Endothelial cell of umbilical vein (primary cell): ENCODE results near the gene ITPKB. TPM values are rescaled to one million over a fixed set of nuclear protein-coding genes. Genes with fewer than 3 reads are reported as not detected.

ENCODE experiments used
- BruUV-seq: library from RNA; stranded (reverse); fragments of 400-500 nt; replicated peaks from 2 replicates; lab custom pipeline; 2021; lab: Mats Ljungman, UMichigan
- CTCF ChIA-PET: fragments of 300-600, 350-600 bp; sonication (Branson Sonifier 250); formaldehyde crosslinking; loops from one replicate; lab custom pipeline; 2021; ENCODE audit warnings: antibody characterized with exemption, inconsistent platforms; lab: Charles Lee
- POLR2A ChIA-PET: fragments of 300-600, 350-600 bp; sonication (Branson Sonifier 250); formaldehyde crosslinking; loops from one replicate; lab custom pipeline; 2021; ENCODE audit warnings: antibody characterized with exemption, inconsistent platforms; lab: Charles Lee
- DNase-seq: peaks from one replicate; pipeline ENCODE4 v3.0.0-alpha.2; 2011; ENCODE audit warnings: low read depth, low spot score
- FAIRE-seq: peaks from 2 replicates; lab custom pipeline; 2011; peaks lifted over from hg19 to GRCh38; lab: Jason Lieb, UNC
- H2AFZ ChIP-seq: 2 replicates; pipeline ENCODE4 v1.6.0; 2012; ENCODE audit warnings: low read depth, low read length, control low read depth, inconsistent platforms
- H3K27ac ChIP-seq: 2 replicates; pipeline ENCODE4 v1.5.1; 2011; ENCODE audit warnings: low read depth, mild to moderate bottlenecking, control low read depth, low read length, moderate library complexity; ENCODE audit not compliant: insufficient read depth
- H3K27me3 ChIP-seq, 2 experiments: 2 replicates each; pipeline versions ENCODE4 v1.6.0 to v1.6.1; 2011; ENCODE audit warnings: low read length in 2 of 2, mixed read lengths in 1 of 2; ENCODE audit not compliant: control insufficient read depth in 2 of 2, insufficient read depth in 2 of 2
- H3K36me3 ChIP-seq, 2 experiments: 2 replicates in 1 of 2; 3 replicates in 1 of 2; pipeline ENCODE4 v1.5.1; 2011; ENCODE audit warnings: low read length in 2 of 2, mild to moderate bottlenecking in 1 of 2, moderate library complexity in 1 of 2; ENCODE audit not compliant: control insufficient read depth in 2 of 2, insufficient read depth in 2 of 2; ENCODE audit errors: extremely low read depth in 1 of 2
- H3K4me1 ChIP-seq: 3 replicates; pipeline ENCODE4 v1.5.1; 2011; ENCODE audit warnings: mild to moderate bottlenecking, low read length; ENCODE audit not compliant: control insufficient read depth, insufficient read depth; ENCODE audit errors: extremely low read depth
- H3K4me2 ChIP-seq: 2 replicates; pipeline ENCODE4 v1.6.1; 2011; ENCODE audit warnings: low read length, control low read depth, mixed read lengths; ENCODE audit not compliant: insufficient read depth
- H3K4me3 ChIP-seq, 3 experiments: fragments of 200-600 bp in 1 of 3; sonication (generic), shearing (Covaris generic) in 1 of 3; replicated peaks in 1 of 3; 2 replicates each; pipeline ENCODE4 v1.5.1; 2011 to 2016; ENCODE audit warnings: control low read depth in 3 of 3, low read length in 3 of 3, mild to moderate bottlenecking in 2 of 3, inconsistent platforms in 1 of 3, low read depth in 1 of 3, moderate library complexity in 1 of 3; ENCODE audit not compliant: insufficient read depth in 1 of 3
- H3K79me2 ChIP-seq: 2 replicates; pipeline ENCODE4 v1.6.0; 2012; ENCODE audit warnings: low read length, inconsistent platforms; ENCODE audit not compliant: control insufficient read depth, insufficient read depth
- H3K9ac ChIP-seq: replicated peaks from 2 replicates; pipeline ENCODE3; 2011; ENCODE audit warnings: low read length, control low read depth; ENCODE audit not compliant: insufficient read depth; ENCODE audit errors: extremely low read depth
- H3K9me1 ChIP-seq: replicated peaks from 3 replicates; pipeline ENCODE4 v1.6.0; 2011; ENCODE audit warnings: mild to moderate bottlenecking, low read length; ENCODE audit not compliant: control insufficient read depth, insufficient read depth; ENCODE audit errors: extremely low read depth
- H3K9me3 ChIP-seq: replicated peaks from 2 replicates; pipeline ENCODE4 v1.5.1; 2012; ENCODE audit warnings: low read length, inconsistent platforms; ENCODE audit not compliant: control insufficient read depth, insufficient read depth
- H4K20me1 ChIP-seq: replicated peaks from 2 replicates; pipeline ENCODE3; 2011; ENCODE audit warnings: mild to moderate bottlenecking, low read length; ENCODE audit not compliant: control insufficient read depth, insufficient read depth; ENCODE audit errors: extremely low read depth
- EZH2 ChIP-seq: IDR thresholded peaks from 2 replicates; pipeline ENCODE4 v1.6.1; 2012; ENCODE audit warnings: borderline replicate concordance, low read depth, mild to moderate bottlenecking, moderate library complexity, low read length, inconsistent platforms; ENCODE audit not compliant: severe bottlenecking
- FOS ChIP-seq: IDR thresholded peaks from 2 replicates; pipeline ENCODE4 v1.6.1; 2011; ENCODE audit warnings: mild to moderate bottlenecking, low read length, moderate library complexity, borderline replicate concordance; ENCODE audit not compliant: insufficient read depth
- GATA2 ChIP-seq: IDR thresholded peaks from 2 replicates; pipeline ENCODE4 v1.7.0; 2011; ENCODE audit warnings: low read depth, mild to moderate bottlenecking, moderate library complexity, mixed read lengths, low read length; ENCODE audit not compliant: insufficient read length, insufficient read depth
- JUN ChIP-seq: IDR thresholded peaks from 2 replicates; pipeline ENCODE4 v1.6.1; 2011; ENCODE audit warnings: borderline replicate concordance, low read depth; ENCODE audit not compliant: insufficient read length, insufficient read depth
- MAX ChIP-seq: IDR thresholded peaks from 2 replicates; pipeline ENCODE4 v1.6.1; 2011; ENCODE audit not compliant: insufficient read depth, insufficient read length
- MYC ChIP-seq: IDR thresholded peaks from one replicate; pipeline ENCODE4 v1.6.1; 2011; ENCODE audit warnings: mild to moderate bottlenecking, low read depth, low read length
- POLR2A ChIP-seq: IDR thresholded peaks from 2 replicates; pipeline ENCODE4 v1.6.1; 2012; ENCODE audit warnings: low read depth, mild to moderate bottlenecking, control low read depth, low read length
- POLR2AphosphoS5 ChIP-seq: IDR thresholded peaks from 2 replicates; pipeline ENCODE4 v1.6.1; 2012; ENCODE audit warnings: low read depth, mild to moderate bottlenecking, control low read depth, low read length, moderate library complexity; ENCODE audit not compliant: insufficient read depth
- dilution Hi-C: fragments of 300-500 bp; cut with MboI; formaldehyde crosslinking; loops from one replicate; pipeline ENCODE4 v1.15.0; 2019; ENCODE audit warnings: low sequenced_read_pairs; ENCODE audit not compliant: extremely low pct_ligation_motif_present
- intact Hi-C: fragments of 100-400 bp; cut with micrococcal nuclease; formaldehyde crosslinking; loops from one replicate; pipeline ENCODE4 v1.10.0; 2022
- polyA plus RNA-seq, 4 experiments: library from polyadenylated mRNA; depleted of rRNA in 3 of 4; stranded (reverse) in 3 of 4; unstranded in 1 of 4; fragments of >200 nt; gene quantifications; 2 replicates each; pipeline versions ENCODE4 v1.2.1 to v1.2.3, GENCODE V29; 2011 to 2012; ENCODE audit warnings: missing spikeins in 1 of 4
- total RNA-seq: library from RNA; stranded (reverse); gene quantifications from 2 replicates; pipeline ENCODE4 v1.2.3, GENCODE V29; 2021
- TF ChIP-seq, protein P1 (sequence below), 2 donors: IDR thresholded peaks; 1 replicate in 1 of 2; 2 replicates in 1 of 2; pipeline ENCODE4 v1.5.1; 2011; ENCODE audit warnings: low read length in 2 of 2, mild to moderate bottlenecking in 2 of 2, moderate library complexity in 2 of 2, control low read depth in 1 of 2, inconsistent platforms in 1 of 2, low read depth in 1 of 2; ENCODE audit not compliant: insufficient read depth in 1 of 2; ENCODE audit errors: extremely low read depth in 1 of 2

Gene ITPKB
- total and polyA plus RNA-seq, 2 donors (not counting 3 experiments of a cell fraction or from before 2014, with no cell fraction given): 7.7 to 34.8 TPM

GRCh38 chr1:226632922-226633351, 106.1 kb downstream of the ITPKB start:
- Histone ChIP-seq H3K9me3 (no peaks in the 10 kb centered on the region), H3K79me2 (no peaks in the 10 kb centered on the region), H4K20me1 (no peaks in the 10 kb centered on the region), H3K27me3 (no peaks in the 10 kb centered on the region), H3K4me2 (no peak overlapping the region), H3K9me1 (no peaks in the 10 kb centered on the region), H3K27ac (no peak overlapping the region), H3K4me3 (no peak overlapping the region), H3K4me1 (no peaks in the 10 kb centered on the region), H2AFZ (no peak overlapping the region), H3K9ac (no peak overlapping the region), H3K36me3 (peaks cover 0 to 6% of the 10 kb centered on the region in 2 experiments)
- no TSS peak for BruUV-seq
- ChIA-PET CTCF (interaction anchor here (1.2 to 8.8 kb wide), 4 partner anchors 24 to 217 kb away, joined by 3 to 85 read pairs (median 4); partner anchors contain the start of gene STUM), POLR2A (no interaction called here)
- dilution Hi-C loops (no loop called here), intact Hi-C loops (loop anchor here (5.0 kb wide), 3 partner anchors 259 to 804 kb away; no protein-coding TSS in a partner anchor)
- DNase-seq (no peak), FAIRE-seq (no peak)
- no peak for TF ChIP-seq POLR2AphosphoS5
- no peak for TF ChIP-seq MYC
- no peak for TF ChIP-seq JUN

DNA sequence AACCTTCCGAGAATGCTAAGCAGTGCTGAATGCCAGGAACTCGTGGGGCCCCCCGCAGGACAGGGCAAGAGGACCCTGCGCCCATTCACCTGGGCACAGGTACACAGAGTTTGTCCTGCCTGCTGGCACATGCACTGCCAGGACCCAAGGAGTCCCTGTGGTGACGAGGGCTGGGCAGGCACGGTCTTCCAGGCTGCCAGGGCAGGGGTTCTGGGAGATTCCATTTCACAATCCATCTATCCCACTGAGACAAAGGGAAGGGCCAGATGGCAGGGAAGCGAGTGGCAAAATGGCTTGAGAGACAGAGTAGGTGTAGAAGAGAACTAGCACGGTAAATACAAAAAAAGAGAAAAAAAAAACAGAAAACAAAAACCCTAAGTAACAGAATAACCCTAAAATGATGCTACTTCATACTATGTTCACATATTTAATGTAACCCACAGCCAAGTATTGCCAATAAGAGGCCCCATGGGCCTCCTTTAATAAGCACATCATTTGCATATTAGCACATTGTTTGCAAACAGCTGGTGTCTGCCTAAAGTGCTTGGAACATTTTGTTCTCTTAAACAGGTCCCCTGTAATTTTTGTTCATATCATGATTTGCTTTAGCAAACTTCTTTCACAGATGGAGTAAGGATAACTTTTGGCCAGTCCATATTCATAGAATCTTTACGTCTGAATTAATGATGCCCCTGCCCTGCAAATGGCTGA, 106.8 kb downstream of the ITPKB start:
- Histone ChIP-seq H3K27me3 (no peaks in the 10 kb centered on the region), H3K9ac (no peak overlapping the region), H3K36me3 (peaks cover 0 to 5% of the 10 kb centered on the region in 2 experiments), H2AFZ (no peak overlapping the region), H4K20me1 (no peaks in the 10 kb centered on the region), H3K79me2 (no peaks in the 10 kb centered on the region), H3K9me3 (no peaks in the 10 kb centered on the region), H3K9me1 (no peaks in the 10 kb centered on the region), H3K4me2 (no peak overlapping the region), H3K4me3 (no peak overlapping the region), H3K27ac (no peak overlapping the region), H3K4me1 (no peaks in the 10 kb centered on the region)
- ChIA-PET CTCF (interaction anchor here (8.8 kb wide), 1 partner anchor 195 kb away, joined by 85 read pairs; no protein-coding TSS in a partner anchor), POLR2A (no interaction called here)
- intact Hi-C loops: loop anchor here (5.0 kb wide), 3 partner anchors 260 to 805 kb away; no protein-coding TSS in a partner anchor
- dilution Hi-C loops: no loop called here
- FAIRE-seq (no peak), DNase-seq (no peak)
- TF ChIP-seq EZH2 (no peak), POLR2AphosphoS5 (no peak), GATA2 (no peak), POLR2A (no peak), MYC (no peak), JUN (no peak), FOS (no peak), MAX (no peak)
- TF ChIP-seq, protein P1, sequence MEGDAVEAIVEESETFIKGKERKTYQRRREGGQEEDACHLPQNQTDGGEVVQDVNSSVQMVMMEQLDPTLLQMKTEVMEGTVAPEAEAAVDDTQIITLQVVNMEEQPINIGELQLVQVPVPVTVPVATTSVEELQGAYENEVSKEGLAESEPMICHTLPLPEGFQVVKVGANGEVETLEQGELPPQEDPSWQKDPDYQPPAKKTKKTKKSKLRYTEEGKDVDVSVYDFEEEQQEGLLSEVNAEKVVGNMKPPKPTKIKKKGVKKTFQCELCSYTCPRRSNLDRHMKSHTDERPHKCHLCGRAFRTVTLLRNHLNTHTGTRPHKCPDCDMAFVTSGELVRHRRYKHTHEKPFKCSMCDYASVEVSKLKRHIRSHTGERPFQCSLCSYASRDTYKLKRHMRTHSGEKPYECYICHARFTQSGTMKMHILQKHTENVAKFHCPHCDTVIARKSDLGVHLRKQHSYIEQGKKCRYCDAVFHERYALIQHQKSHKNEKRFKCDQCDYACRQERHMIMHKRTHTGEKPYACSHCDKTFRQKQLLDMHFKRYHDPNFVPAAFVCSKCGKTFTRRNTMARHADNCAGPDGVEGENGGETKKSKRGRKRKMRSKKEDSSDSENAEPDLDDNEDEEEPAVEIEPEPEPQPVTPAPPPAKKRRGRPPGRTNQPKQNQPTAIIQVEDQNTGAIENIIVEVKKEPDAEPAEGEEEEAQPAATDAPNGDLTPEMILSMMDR (IDR thresholded peaks at IDR 0.05; ENCODE audit: extremely low read depth in 1 of 2, insufficient read depth in 1 of 2, low read depth in 1 of 2, low read length in 2 of 2): no peak
- BruUV-seq: no TSS peak
